HepG2 (cell line): Measurements from ENCODE around the gene ENKUR. TPM values are rescaled to one million over a fixed set of nuclear protein-coding genes. Genes with fewer than 3 reads are reported as not detected.

Experiments used
- ATAC-seq: fragments of 200-7000 bp; cut with Tn5 transposase; 3 replicates; pipeline ENCODE4 v1.9.1; 2020; ENCODE audit warnings: mild to moderate bottlenecking, moderate library complexity
- BruUV-seq: library from RNA; stranded (reverse); fragments of 400-500 nt; replicated peaks from 2 replicates; lab custom pipeline; 2021; lab: Mats Ljungman, UMichigan
- CTCF ChIA-PET: fragments of 300-600 bp; formaldehyde crosslinking; extraction: SDS; loops from one replicate; lab custom pipeline; 2021; ENCODE audit warnings: low total read pairs, inconsistent platforms, low intra/inter-chr PET ratio; lab: Yijun Ruan, JAX
- POLR2A ChIA-PET: fragments of 350-600 bp; sonication (Branson Sonifier 250); formaldehyde crosslinking; loops from one replicate; lab custom pipeline; 2020; ENCODE audit warnings: antibody characterized with exemption, inconsistent platforms; lab: Yijun Ruan, JAX
- DNase-seq: peaks from one replicate; pipeline ENCODE4 v3.0.0-alpha.2; 2015; ENCODE audit warnings: low spot score
- FAIRE-seq: peaks from 3 replicates; lab custom pipeline; 2011; peaks lifted over from hg19 to GRCh38; lab: Jason Lieb, UNC
- H2AFZ ChIP-seq: one replicate; pipeline ENCODE4 v1.6.1; 2011; ENCODE audit warnings: low read length, inconsistent platforms
- H3K27ac ChIP-seq: fragments of 300-600 bp; 3 replicates; pipeline ENCODE4 v1.8.0; 2011; ENCODE audit warnings: mixed run types, mild to moderate bottlenecking, mixed read lengths, low read length, inconsistent platforms; ENCODE audit not compliant: insufficient read depth; ENCODE audit errors: extremely low read length
- H3K27me3 ChIP-seq, 2 experiments: fragments of 200-600 bp in 1 of 2; 2 replicates in 1 of 2; 3 replicates in 1 of 2; pipeline versions ENCODE4 v1.6.0 to v1.8.0; 2011; ENCODE audit warnings: low read length in 2 of 2, mild to moderate bottlenecking in 2 of 2, moderate library complexity in 2 of 2, inconsistent platforms in 1 of 2; ENCODE audit not compliant: insufficient read depth in 2 of 2, control insufficient read depth in 1 of 2
- H3K36me3 ChIP-seq, 2 experiments: fragments of 200-600 bp in 1 of 2; replicated peaks in 1 of 2; 2 replicates in 1 of 2; 3 replicates in 1 of 2; pipeline versions ENCODE4 v1.5.1 to v1.8.0; 2011; ENCODE audit warnings: low read length in 2 of 2, inconsistent platforms in 1 of 2; ENCODE audit not compliant: insufficient read depth in 2 of 2, control insufficient read depth in 1 of 2
- H3K4me1 ChIP-seq: 2 replicates; pipeline ENCODE4 v1.5.1; 2012; ENCODE audit warnings: low read length, inconsistent platforms; ENCODE audit not compliant: insufficient read depth
- H3K4me2 ChIP-seq: 2 replicates; pipeline ENCODE4 v1.6.0; 2011; ENCODE audit warnings: low read depth, low read length, inconsistent platforms
- H3K4me3 ChIP-seq, 3 experiments: fragments of 200-600 bp in 1 of 3; sonication (generic), shearing (Covaris generic) in 1 of 3; replicated peaks in 1 of 3; 2 replicates each; pipeline ENCODE4 v1.5.1; 2011 to 2016; ENCODE audit warnings: low read length in 3 of 3, inconsistent platforms in 2 of 3, low read depth in 2 of 3, mild to moderate bottlenecking in 2 of 3, control low read depth in 1 of 3, mixed read lengths in 1 of 3; ENCODE audit not compliant: insufficient read depth in 1 of 3
- H3K79me2 ChIP-seq: one replicate; pipeline ENCODE4 v1.6.1; 2011; ENCODE audit warnings: low read length, inconsistent platforms; ENCODE audit not compliant: insufficient read depth
- H3K9ac ChIP-seq: 2 replicates; pipeline ENCODE4 v1.6.0; 2011; ENCODE audit warnings: mild to moderate bottlenecking, low read depth, low read length, inconsistent platforms; ENCODE audit not compliant: insufficient read depth
- H3K9me3 ChIP-seq: 2 replicates; pipeline ENCODE4 v1.5.1; 2012; ENCODE audit warnings: mild to moderate bottlenecking, low read length
- H4K20me1 ChIP-seq: 2 replicates; pipeline ENCODE4 v1.6.0; 2011; ENCODE audit warnings: inconsistent platforms, mild to moderate bottlenecking, low read length, moderate library complexity; ENCODE audit not compliant: insufficient read depth
- HHEX ChIP-seq: IDR thresholded peaks from 2 replicates; pipeline ENCODE4 v1.6.1; 2016; ENCODE audit warnings: control low read depth
- HNRNPLL ChIP-seq: fragments of 200-400 bp; formaldehyde crosslinking; IDR thresholded peaks from 2 replicates; pipeline ENCODE4 v1.6.1; 2017; ENCODE audit warnings: mild to moderate bottlenecking, low read depth, low read length; ENCODE audit not compliant: poor library complexity, severe bottlenecking
- JDP2 ChIP-seq: sonication (generic); formaldehyde crosslinking; IDR thresholded peaks from 2 replicates; pipeline ENCODE4 v1.8.1; 2022; ENCODE audit warnings: missing genetic modification reagents, borderline replicate concordance
- NFATC3 ChIP-seq: sonication (generic); formaldehyde crosslinking; IDR thresholded peaks from 2 replicates; pipeline ENCODE4 v1.5.1; 2020; ENCODE audit warnings: mild to moderate bottlenecking, missing genetic modification reagents
- ZNF3 ChIP-seq: IDR thresholded peaks from 2 replicates; pipeline ENCODE4 v1.7.0; 2017; ENCODE audit warnings: inconsistent platforms
- ZNF567 ChIP-seq: sonication (generic); formaldehyde crosslinking; IDR thresholded peaks from 2 replicates; pipeline ENCODE4 v1.8.1; 2023; ENCODE audit warnings: mild to moderate bottlenecking, missing genetic modification reagents, borderline replicate concordance
- WGBS: methylation state at CpG from one replicate; pipeline ENCODE4 v1.1.6; 2017; ENCODE audit warnings: low lambda C conversion rate; 5-methylcytosine and 5-hydroxymethylcytosine counted together
- in situ Hi-C: cut with HindIII; loops from 2 replicates; pipeline ENCODE4 v1.10.0; 2017; ENCODE audit warnings: low pct_unique_long_range_greater_than_20kb; ENCODE audit not compliant: extremely low pct_ligation_motif_present
- intact Hi-C: fragments of 100-400 bp; cut with micrococcal nuclease; formaldehyde crosslinking; loops from one replicate; pipeline ENCODE4 v1.10.0; 2022; ENCODE audit not compliant: unreplicated experiment
- polyA plus RNA-seq, 8 experiments: library from polyadenylated mRNA; depleted of rRNA in 3 of 8; stranded (reverse) in 7 of 8; unstranded in 1 of 8; fragments of >200 nt; fragmentation: Illumina TruSeq in 4 of 8; extraction: Trizol in 4 of 8; gene quantifications; 2 replicates each; pipeline versions ENCODE4 v1.2.1 to v1.2.3, GENCODE V29; 2011 to 2016; ENCODE audit warnings: low read depth in 4 of 8, missing spikeins in 1 of 8, mixed read lengths in 1 of 8; ENCODE audit not compliant: insufficient read depth in 1 of 8
- total RNA-seq, 5 experiments: library from RNA; depleted of rRNA; stranded (reverse); fragments of >200 nt; fragmentation: Illumina TruSeq; extraction: Trizol; gene quantifications; 2 replicates each; pipeline ENCODE4 v1.2.3, GENCODE V29; 2016; ENCODE audit warnings: low read depth in 1 of 5
- TF ChIP-seq, protein P1 (sequence below): sonication (generic); formaldehyde crosslinking; IDR thresholded peaks from 2 replicates; pipeline ENCODE4 v1.5.1; 2020; ENCODE audit warnings: mild to moderate bottlenecking, missing genetic modification reagents, borderline replicate concordance
- TF ChIP-seq, protein P2 (sequence below): sonication (generic); formaldehyde crosslinking; IDR thresholded peaks from 2 replicates; pipeline ENCODE4 v1.8.0; 2022; ENCODE audit warnings: low read depth, missing genetic modification reagents
- TF ChIP-seq, protein P3 (sequence below): sonication (generic); formaldehyde crosslinking; IDR thresholded peaks from 2 replicates; pipeline ENCODE4 v1.4.0; 2020; ENCODE audit warnings: mild to moderate bottlenecking, missing genetic modification reagents, borderline replicate concordance

ENKUR gene
- total and polyA plus RNA-seq, 2 of the 13 experiments (the other 11 are each of a cell fraction or from before 2014, with no cell fraction given): 0.15 TPM

DNA sequence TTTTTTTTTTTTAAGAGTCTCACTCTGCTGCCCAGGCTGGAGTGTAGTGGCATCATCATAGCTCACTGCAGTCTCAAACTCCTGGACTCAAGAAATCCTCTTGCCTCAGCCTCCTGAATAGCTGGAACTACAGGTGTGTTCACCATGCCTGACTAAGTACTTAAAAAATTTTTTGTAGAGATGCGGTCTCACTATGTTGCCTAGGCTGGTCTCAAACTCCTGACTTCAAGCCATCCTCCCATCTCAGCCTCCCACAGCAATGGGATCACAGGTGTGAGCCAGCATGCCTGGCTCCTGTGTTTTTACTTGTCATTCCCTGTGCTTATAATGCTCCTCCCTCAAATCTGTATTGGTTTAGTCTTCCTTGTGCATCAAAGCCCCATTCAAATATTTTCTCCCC is 47.2 kb upstream of the ENKUR start:
- no peak for ATAC-seq
- in situ Hi-C loops: loop anchor here (5.0 kb wide), 1 partner anchor 46 kb away; the partner anchor contains the start of genes ENKUR and THNSL1
- TF ChIP-seq, protein P1, sequence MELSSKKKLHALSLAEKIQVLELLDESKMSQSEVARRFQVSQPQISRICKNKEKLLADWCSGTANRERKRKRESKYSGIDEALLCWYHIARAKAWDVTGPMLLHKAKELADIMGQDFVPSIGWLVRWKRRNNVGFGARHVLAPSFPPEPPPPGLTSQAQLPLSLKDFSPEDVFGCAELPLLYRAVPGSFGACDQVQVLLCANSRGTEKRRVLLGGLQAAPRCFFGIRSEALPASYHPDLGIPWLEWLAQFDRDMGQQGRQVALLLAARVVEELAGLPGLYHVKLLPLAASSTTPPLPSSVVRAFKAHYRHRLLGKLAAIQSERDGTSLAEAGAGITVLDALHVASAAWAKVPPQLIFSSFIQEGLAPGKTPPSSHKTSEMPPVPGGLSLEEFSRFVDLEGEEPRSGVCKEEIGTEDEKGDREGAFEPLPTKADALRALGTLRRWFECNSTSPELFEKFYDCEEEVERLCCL: no peak
- TF ChIP-seq ZNF567 (CRISPR knock-in tag) (no peak), NFATC3 (CRISPR knock-in tag) (no peak), ZNF3 (CRISPR knock-in tag) (no peak), HHEX (CRISPR knock-in tag) (no peak), JDP2 (no peak), HNRNPLL (no peak)
- TF ChIP-seq, protein P2, sequence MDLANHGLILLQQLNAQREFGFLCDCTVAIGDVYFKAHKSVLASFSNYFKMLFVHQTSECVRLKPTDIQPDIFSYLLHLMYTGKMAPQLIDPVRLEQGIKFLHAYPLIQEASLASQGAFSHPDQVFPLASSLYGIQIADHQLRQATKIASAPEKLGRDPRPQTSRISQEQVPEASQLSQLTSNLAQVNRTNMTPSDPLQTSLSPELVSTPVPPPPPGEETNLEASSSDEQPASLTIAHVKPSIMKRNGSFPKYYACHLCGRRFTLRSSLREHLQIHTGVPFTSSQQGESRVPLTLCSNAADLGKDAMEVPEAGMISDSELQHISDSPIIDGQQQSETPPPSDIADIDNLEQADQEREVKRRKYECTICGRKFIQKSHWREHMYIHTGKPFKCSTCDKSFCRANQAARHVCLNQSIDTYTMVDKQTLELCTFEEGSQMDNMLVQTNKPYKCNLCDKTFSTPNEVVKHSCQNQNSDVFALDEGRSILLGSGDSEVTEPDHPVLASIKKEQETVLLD: no peak
- TF ChIP-seq, protein P3, sequence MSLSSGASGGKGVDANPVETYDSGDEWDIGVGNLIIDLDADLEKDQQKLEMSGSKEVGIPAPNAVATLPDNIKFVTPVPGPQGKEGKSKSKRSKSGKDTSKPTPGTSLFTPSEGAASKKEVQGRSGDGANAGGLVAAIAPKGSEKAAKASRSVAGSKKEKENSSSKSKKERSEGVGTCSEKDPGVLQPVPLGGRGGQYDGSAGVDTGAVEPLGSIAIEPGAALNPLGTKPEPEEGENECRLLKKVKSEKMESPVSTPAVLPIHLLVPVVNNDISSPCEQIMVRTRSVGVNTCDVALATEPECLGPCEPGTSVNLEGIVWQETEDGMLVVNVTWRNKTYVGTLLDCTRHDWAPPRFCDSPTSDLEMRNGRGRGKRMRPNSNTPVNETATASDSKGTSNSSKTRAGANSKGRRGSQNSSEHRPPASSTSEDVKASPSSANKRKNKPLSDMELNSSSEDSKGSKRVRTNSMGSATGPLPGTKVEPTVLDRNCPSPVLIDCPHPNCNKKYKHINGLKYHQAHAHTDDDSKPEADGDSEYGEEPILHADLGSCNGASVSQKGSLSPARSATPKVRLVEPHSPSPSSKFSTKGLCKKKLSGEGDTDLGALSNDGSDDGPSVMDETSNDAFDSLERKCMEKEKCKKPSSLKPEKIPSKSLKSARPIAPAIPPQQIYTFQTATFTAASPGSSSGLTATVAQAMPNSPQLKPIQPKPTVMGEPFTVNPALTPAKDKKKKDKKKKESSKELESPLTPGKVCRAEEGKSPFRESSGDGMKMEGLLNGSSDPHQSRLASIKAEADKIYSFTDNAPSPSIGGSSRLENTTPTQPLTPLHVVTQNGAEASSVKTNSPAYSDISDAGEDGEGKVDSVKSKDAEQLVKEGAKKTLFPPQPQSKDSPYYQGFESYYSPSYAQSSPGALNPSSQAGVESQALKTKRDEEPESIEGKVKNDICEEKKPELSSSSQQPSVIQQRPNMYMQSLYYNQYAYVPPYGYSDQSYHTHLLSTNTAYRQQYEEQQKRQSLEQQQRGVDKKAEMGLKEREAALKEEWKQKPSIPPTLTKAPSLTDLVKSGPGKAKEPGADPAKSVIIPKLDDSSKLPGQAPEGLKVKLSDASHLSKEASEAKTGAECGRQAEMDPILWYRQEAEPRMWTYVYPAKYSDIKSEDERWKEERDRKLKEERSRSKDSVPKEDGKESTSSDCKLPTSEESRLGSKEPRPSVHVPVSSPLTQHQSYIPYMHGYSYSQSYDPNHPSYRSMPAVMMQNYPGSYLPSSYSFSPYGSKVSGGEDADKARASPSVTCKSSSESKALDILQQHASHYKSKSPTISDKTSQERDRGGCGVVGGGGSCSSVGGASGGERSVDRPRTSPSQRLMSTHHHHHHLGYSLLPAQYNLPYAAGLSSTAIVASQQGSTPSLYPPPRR (CRISPR knock-in tag): no peak
- H3K4me2 ChIP-seq: no peak overlapping the region
- CTCF ChIA-PET: no interaction called here
- 100% methylated on average over 1 of the region's 1 CpG for WGBS
- H3K4me3 ChIP-seq: no peak overlapping the region
- POLR2A ChIA-PET: interaction anchor here (2.0 kb wide), 2 partner anchors 16 to 47 kb away, joined by 8 to 11 read pairs; partner anchors contain the start of genes ENKUR and THNSL1
- no peak overlapping the region for H3K27ac ChIP-seq
- no peaks in the 10 kb centered on the region for H4K20me1 ChIP-seq
- no peaks in the 10 kb centered on the region for H3K27me3 ChIP-seq
- no peak for FAIRE-seq
- H2AFZ ChIP-seq: no peak overlapping the region
- BruUV-seq: no TSS peak
- intact Hi-C loops: loop anchor here (5.0 kb wide), 1 partner anchor 46 kb away; the partner anchor contains the start of genes ENKUR and THNSL1
- no peaks in the 10 kb centered on the region for H3K9me3 ChIP-seq
- H3K4me1 ChIP-seq: peaks cover 61% of the 10 kb centered on the region
- no peak for DNase-seq
- H3K9ac ChIP-seq: no peak overlapping the region
- no peaks in the 10 kb centered on the region for H3K36me3 ChIP-seq
- no peaks in the 10 kb centered on the region for H3K79me2 ChIP-seq
